ENCODE measurements around the gene WDR76. TPM values are rescaled to one million over a fixed set of nuclear protein-coding genes. Genes with fewer than 3 reads are reported as not detected.
"Not testable (repeated sequence)": the region's sequence is repeated elsewhere in the genome, so short reads cannot be mapped to it uniquely, and the experiment has no call there.

WDR76 gene
- total RNA-seq, 1 donor: 6.5 TPM

DNA sequence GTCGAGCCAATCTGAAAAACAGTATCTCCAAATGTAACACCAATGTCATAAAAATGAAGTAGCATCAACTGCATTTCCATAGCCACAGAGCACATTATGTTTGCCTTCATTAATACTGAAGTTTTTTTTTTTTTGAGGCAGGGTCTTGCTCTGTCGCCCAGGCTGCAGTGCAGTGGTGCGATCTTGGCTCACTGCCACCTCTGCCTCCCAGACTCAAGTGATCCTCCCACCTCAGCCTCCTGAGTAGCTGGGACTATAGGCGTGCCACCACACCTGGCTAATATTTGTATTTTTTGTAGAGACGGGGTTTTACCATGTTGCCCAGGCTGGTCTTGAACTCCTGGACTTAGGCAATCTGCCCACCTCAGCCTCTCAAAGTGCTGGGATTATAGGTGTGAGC, 11.7 kb upstream of the WDR76 start:
- not testable (repeated sequence) for DNase-seq (ENCODE audit: low read depth in 2 of 3, low spot score in 2 of 3)

DNA sequence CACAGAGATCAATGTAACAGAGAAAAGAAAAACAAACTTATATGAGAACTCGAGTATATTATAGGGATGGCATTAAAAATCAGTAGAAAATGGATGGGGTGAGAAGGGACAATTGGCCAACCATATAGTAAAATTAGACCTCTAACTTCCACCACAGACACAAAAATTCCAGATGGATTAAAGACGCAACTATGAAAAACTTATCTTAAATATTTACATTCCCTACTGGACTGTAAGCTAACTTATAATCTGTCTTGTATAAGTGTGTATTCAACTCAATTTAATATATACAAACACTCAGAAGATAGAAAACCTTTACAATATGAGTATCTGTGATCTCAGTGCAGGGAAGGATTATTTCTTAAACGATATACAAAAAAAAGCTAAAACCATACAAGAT, 5.3 kb upstream of the WDR76 start:
- DNase-seq (ENCODE audit: low read depth in 2 of 3, low spot score in 2 of 3): no peak

DNA sequence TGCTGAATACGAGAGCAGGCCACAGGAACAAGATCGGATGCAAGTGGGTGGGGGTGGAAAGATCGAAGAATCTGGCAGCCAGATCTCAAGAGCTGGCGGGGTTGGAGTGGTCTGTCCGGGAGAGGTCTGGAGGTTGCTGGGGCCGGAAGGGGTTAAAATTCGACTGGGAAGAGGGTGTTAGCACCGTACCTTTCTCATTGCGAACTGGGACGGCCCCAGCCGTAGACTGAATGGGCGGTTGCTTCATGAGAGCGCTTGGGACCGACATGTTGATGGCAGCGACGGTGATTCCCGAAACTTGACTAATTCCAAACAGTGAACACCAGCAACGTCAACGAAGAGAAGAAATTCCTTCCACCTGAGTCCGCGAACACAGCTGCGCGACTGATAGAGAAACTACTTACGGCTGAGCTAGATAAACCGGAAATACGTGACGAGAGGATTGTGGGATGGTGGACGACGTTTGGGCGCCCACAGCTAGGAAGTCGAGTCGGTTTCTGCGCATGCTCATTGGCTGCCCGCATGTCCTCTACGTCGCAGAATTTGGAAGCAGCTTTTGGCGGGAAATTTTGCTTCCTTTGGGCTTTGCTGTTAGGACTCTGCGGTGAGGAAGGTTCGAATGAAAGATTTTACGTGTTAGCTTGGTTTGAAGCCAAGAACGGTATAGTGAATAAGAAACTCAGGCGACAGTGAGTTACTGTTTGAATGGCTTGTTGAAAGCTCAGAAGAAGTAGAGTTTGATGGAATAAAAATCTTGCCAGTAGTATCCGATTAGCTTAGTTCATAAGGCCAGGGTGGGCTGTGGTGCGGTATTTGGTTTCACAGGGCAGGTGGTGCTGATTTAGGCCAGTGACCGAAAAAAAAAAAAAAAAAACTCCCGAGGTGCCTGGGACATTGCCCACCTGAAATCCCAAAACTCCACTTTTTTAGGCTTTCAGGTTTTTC, 2.2 kb upstream of the WDR76 start, which contains the start of gene MFAP1:
TSS of gene MFAP1 (minus strand) at position 389 of the 945 bp plus-strand sequence. CDS start at position 268, 121 bp downstream.
- DNase-seq (ENCODE audit: low read depth in 2 of 3, low spot score in 2 of 3): peak; percentile 86 to 96 (median 96)

DNA sequence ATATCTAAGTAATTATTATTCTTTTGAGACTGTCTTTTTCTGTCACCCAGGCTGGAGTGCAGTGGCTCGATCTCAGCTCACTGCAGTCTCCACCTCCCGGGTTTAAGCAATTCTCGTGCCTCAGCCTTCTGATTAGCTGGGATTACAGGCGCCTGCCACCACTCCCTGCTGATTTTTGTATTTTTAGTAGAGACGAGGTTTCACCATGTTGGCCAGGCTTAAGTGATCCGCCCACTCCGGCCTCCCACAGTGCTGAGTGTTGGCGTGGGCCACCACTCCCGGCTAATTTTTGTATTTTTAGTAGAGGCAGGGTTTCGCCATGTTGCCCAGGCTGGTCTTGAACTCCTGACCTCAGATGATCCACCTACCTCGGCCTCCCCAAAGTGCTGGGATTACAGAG, 1.5 kb upstream of the WDR76 start:
- DNase-seq (ENCODE audit: low read depth in 2 of 3, low spot score in 2 of 3): not testable (repeated sequence)

DNA sequence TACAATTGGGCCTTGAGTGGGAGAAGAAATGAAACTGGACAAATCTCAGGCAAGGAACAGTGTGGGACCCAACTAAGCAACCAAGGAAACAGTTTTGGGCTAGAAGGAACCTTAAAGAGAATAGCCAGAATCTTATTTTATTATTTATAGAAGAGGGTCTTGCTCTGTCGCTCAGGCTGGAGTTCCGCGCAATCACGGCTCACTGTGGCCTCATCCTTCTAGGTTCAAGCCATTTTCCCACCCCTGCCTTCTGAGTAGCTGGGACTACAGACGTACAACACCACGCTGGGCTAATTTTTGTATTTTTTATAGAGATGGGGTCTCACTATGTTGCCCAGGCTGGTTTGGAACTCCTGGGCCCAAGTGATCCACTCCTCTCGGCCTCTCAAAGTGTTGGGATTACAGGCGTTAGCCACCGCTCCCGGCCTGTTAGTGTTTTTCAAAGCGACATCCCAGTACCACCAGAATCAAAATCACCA, 734 bp upstream of the WDR76 start:
- DNase-seq (ENCODE audit: low read depth in 2 of 3, low spot score in 2 of 3): no peak

DNA sequence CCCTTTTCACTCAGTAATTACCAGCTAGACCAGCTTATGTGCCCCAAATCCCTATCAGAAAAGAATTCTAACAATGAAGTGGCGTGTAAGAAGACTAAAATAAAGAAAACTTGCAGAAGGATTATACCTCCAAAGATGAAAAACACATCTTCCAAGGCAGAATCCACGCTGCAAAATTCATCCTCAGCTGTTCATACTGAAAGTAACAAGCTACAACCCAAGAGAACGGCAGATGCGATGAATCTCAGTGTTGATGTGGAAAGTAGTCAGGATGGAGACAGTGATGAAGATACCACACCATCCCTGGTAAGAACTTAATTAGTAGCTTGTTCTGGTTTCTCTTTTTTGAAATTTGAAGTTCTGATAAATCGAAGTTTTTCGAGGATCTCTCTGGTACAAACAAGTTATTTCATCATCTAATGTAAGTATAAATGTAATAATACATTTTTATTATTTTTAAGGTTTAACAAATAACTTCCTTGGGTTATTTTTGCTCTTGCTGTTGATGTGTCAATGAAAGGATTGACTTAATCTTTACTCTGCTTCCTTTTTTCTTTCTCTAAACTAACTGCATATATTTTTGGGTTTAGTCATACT, 1.4 kb downstream of the WDR76 start:
- no peak for DNase-seq (ENCODE audit: low read depth in 2 of 3, low spot score in 2 of 3)

DNA sequence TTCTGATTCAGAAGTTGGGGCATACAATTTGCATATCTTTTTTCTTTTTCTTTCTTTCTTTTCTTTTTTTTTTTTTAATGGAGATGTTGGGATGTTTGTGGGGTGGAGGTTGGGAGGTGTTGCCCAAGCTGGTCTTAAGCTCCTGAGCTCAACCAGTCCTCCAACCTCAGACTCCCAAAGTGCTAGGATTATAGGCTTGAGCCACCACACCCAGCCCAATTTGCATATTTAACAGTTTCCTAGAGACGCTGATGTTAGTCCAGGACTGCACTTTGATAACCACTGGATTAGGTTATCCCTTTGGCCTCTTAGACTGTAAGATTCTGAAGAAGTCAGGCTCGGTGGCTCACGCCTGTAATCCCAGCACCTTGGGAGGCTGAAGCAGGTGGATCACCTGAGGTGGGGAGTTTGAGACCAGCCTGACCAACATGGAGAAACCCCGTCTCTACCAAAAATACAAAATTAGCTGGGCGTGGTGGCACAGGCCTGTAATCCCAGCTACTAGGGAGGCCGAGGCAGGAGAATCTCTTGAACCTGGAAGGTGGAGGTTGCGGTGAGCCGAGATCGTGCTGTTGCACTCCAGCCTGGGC, 3.2 kb downstream of the WDR76 start:
- not testable (repeated sequence) for DNase-seq (ENCODE audit: low read depth in 2 of 3, low spot score in 2 of 3)

DNA sequence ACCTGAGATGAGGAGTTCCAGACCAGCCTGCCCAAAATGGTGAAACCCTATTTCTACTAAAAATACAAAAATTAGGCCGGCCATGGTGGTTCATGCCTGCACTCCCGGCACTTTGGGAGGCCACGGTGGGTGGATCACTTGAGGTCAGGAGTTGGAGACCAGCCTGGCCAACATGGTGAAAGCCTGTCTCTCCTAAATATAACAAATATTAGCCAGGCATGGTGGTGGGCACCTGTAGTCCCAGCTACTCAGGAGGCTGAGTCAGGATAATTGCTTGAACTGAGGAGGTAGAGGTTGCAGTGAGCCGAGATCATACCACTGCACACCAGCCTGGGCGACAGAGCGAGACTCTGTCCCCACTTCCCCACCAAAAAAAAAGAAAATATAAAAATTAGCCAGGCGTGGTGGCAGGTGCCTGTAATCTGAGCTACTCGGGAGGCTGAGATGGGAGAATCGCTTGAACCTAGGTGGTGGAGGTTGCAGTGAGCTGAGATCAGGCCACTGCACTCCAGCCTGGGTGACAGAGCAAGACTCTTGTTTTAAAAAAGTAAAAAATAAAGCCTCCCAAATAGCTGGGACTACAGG, 4.0 kb downstream of the WDR76 start:
- not testable (repeated sequence) for DNase-seq (ENCODE audit: low read depth in 2 of 3, low spot score in 2 of 3)

DNA sequence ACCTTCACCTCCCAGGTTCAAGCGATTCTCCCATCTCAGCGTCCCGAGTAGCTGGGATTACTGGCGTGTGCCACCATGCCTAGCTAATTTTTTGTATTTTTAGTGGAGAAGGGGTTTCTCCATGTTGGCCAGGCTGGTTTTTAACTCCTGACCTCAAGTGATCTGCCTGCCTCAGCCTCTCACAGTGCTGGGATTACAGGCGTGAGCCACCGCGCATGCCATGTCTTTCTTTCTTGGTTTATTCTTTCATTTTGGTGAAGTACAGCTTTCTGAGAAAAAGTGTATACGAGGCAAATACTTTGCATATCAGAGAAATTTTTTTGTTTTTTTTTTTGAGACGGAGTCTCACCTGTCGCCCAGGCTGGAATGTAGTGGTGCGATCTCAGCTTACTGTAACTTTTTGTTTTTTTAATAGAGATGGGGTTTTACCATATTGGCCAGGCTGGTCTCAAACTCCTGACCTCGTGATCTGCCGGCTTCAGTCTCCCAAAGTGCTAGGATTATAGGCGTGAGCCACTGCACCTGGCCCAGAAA, 4.8 kb downstream of the WDR76 start:
- not testable (repeated sequence) for DNase-seq (ENCODE audit: low read depth in 2 of 3, low spot score in 2 of 3)

DNA sequence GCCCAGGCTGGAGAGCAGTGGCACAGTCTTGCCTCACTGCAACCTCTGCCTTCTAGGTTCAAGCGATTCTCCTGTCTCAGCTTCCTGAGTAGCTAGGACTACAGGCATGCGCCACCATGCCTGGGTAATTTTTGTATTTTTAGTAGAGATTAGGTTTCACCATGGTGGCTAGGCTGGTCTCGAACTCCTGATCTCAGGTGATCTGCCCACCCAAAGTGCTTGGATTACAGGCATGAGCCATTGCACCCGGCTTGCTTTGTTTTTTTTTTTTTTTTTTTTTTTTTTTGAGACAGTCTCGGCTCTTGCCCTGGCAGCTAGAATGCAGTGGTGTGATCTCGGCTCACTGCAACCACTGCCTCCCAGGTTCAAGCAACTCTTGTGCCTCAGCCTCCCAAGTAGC, 5.7 kb downstream of the WDR76 start:
- DNase-seq (ENCODE audit: low read depth in 2 of 3, low spot score in 2 of 3): not testable (repeated sequence)

DNA sequence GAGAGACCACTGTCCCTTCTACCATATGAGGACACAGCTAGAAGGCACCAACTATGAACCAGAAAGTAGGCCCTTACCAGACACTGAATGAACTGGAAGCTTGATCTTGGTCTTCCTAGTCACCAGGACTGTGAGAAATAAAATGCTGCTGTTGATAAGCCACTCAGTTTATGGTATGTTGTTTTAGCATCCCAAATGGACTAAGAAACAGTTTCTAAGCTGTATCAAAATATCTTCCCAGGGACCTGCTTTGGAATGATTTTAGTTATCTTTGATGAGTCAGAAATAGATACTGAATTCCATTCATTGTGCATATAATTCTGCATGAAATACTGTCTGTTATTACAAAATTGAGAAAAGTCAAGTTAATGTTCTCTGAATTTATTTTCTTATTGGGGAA, 18.6 kb downstream of the WDR76 start:
- no peak for DNase-seq (ENCODE audit: low read depth in 2 of 3, low spot score in 2 of 3)

DNA sequence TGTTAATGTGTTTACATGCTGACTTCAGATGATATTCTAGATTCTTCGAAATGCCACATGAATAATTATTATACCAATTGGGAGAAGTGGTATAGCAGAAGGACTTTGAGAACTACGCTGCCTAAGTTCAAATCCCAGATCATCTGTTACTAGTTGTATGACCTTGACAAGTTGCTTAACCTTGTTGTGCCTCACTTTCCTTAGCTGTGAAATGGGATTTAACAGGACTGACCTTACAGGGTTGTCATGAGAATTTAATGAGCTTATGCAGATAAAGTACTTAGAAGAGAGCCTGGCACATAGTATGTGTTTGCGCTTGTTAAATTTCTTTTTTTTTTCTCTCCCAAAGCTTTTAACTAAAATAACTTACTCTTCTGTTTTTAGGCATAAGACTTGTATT, 24.4 kb downstream of the WDR76 start:
- no peak for DNase-seq (ENCODE audit: low read depth in 2 of 3, low spot score in 2 of 3)

DNA sequence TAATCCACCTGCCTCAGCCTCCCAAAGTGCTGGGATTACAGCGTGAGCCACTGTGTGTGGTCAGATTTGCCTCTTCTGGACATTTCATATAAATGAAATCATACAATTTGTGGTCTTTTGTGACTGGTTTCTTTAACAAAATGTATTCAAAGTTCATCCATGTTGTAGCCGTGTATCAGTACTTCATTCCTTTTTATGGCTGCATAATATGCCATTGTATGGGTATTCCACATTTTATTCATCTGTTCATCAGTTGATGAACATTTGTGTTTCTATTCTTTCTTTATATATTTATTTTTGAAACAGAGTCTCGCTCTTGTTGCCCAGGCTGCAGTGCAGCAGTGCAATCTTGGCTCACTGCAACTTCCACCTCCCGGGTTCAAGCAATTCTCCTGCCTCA, 25.8 kb downstream of the WDR76 start:
- no peak for DNase-seq (ENCODE audit: low read depth in 2 of 3, low spot score in 2 of 3)

DNA sequence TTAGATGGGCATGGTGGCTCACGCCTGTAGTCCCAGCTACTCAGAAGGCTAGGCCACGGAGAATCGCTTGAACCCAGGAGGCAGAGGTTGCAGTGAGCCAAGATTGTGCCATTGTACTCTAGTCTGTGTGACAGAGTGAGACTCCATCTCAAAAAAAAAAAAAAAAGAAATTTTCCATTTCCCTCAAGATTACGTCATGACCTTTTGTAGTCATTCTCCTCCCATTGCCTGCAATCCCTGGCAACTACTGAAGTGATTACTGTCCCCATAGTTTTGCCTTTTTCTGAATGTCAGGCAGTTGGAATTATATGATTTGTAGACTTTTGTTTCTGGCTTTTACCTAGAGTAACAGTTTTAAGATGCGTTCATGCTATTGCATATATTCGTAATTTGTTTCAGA, 28.0 kb downstream of the WDR76 start:
- DNase-seq (ENCODE audit: low read depth in 2 of 3, low spot score in 2 of 3): no peak

DNA sequence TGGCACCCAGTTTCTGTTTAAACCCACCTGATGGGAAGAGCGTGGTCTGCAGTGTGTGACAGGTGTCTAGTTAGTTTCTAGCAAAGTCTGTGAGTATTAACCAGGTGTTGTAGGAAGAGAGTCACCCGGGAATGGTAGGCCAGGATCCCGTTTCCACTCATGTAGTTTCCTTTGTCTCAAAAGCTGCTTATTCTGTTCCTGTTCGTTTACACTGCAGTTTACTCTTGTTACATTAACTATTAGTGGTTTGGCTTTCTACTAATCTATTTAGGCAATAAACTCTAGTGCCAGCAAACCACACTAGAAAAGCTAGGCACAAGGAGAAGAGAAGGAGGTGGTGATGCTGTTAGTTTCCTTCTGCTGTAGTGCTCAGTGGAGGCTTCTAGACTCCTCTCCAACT, 32.7 kb downstream of the WDR76 start:
- no peak for DNase-seq (ENCODE audit: low read depth in 2 of 3, low spot score in 2 of 3)

DNA sequence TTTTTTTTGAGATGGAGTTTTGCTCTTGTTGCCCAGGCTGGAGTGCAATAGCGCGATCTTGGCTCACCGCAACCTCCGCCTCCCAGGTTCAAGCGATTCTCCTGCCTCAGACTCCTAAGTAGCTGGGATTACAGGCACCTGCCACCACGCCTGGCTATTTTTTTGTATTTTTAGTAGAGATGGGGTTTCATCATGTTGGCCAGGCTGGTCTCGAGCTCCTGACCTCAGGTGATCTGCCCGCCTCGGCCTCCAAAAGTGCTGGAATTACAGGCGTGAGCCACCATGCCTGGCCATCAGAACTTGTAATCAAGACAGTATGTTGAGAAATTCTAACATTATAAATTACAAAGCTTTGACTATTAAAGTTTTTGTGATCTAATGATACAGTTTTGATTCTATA, 39.8 kb downstream of the WDR76 start:
- DNase-seq (ENCODE audit: low read depth in 2 of 3, low spot score in 2 of 3): not testable (repeated sequence)

DNA sequence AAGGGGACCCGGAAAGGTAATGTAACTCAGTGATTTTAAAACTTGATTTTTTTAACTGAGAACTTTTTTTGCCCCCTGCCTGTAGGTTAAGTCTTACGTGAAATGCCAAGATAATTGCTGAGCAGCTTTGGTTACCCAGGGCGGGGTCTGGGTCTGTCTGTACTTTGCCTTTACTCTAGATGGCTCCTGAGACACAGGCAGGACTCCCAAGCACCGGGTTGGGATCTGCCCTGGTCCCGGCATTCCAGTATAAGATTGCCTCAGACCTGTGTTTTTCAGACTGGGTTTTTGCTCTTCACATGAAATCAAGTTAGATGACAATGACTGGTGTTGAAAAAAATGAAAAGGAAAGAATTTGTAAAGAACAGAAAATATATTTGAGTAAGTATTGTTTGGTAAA, 40.3 kb downstream of the WDR76 start:
- no peak for DNase-seq (ENCODE audit: low read depth in 2 of 3, low spot score in 2 of 3)

DNA sequence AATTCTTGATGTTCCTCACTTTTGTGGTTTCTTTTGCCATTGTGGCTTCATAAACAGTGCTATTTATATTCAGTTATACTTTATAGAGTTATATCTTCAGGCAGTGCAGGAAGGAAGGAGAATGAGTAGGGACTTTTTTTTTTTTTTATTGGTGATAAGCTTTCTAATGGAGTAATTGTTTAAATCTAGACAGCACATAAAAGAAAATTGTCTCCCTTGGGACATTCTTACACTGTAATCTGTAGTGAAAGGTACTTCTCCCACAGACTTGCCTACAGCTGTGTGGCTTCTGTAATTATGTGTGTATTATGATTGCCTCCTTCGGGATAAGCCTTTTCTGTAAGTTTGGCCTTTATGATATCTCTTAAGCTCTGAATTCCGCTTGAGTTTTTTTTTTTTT, 41.6 kb downstream of the WDR76 start:
- DNase-seq (ENCODE audit: low read depth in 2 of 3, low spot score in 2 of 3): peak in 1 of 3 donors; percentile 11

DNA sequence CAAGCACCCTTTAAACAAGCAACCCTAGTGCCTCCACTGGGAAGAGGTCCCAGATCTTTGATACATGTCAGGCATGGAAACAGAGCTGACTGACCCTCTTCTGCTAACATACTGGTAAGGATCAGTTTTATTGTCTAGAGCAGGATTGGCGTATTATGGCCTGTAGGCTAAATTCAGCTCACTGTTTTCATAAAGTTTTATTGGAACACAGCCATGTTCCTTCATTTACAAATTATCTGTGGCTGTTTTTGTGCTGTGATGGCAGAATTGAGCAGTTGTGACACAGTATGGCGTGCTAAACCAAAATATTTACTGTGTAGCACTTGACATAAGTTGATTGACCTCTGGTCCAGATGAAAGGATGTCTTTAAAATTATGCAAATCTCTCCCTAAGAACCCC, 45.0 kb downstream of the WDR76 start:
- DNase-seq (ENCODE audit: low read depth in 2 of 3, low spot score in 2 of 3): no peak

DNA sequence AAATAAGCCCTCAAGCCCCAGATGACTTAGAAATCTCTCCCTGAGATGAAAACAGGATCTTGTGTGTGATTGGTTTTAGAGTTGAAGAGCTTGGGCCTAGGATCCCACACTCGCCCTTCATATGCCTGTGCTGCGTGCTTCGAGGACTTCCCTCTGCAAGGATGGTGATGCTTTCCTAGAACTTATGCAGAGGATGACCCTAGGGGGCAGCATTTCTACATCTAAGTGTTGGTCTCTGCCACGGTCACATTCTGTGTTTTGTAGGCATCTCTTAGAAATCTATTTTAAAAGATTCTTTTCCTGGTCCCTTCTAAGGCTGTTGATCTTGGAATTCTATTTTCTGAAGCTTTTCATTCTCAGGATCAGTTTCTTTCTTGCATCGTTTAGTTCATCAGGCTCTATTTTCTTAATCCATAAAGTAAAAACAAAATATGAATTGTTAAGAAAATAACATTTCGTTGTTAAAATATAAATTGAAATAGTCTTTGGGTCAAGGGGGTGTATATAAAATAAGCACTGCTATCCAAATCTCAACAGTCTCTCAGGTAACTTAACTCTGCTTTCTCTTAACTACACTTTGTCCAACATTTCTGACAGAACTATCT, 45.7 kb downstream of the WDR76 start:
- DNase-seq (ENCODE audit: low read depth in 2 of 3, low spot score in 2 of 3): peak in 2 of 3 donors; percentile 54 to 77
